Activated CD4-positive, CD25-positive, alpha-beta regulatory T cell treated with anti-CD3 and anti-CD28 coated beads, Interleukin-2, amount 50 U/mL, for 24 hours (primary cell): ENCODE data around the gene OR8B8.
"Not testable (repeated sequence)": the region's sequence is repeated elsewhere in the genome, so short reads cannot be mapped to it uniquely, and the experiment has no call there.

Source experiments
- ATAC-seq, 2 donors: fragments of 150-1000 bp; cut with Tn5 transposase; one replicate each; pipeline ENCODE4 v1.10.0; 2021; ENCODE audit warnings: mild to moderate bottlenecking in 1 of 2, moderate library complexity in 1 of 2

The OR8B8 gene

DNA sequence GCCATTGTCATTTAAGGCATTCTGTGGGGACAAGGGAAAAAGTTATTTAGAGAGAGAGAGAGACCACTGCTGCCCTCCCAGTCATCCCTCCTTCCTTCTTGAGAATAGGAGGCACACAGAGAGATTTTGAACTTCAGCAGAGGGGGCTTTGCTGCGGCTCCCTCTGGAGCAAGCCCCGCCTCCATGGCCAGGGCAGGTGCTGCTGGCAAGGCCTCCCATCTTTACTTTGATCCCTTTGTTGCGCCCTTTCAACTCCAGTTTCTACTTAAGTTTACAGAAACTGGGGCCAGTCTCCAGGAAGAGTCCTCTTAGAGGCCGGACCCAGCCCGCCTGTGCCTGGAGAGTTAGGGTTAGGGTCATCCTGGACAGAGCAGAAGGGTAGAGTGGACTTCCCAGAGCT is 4.4 kb downstream of the OR8B8 start:
- no peak for ATAC-seq

DNA sequence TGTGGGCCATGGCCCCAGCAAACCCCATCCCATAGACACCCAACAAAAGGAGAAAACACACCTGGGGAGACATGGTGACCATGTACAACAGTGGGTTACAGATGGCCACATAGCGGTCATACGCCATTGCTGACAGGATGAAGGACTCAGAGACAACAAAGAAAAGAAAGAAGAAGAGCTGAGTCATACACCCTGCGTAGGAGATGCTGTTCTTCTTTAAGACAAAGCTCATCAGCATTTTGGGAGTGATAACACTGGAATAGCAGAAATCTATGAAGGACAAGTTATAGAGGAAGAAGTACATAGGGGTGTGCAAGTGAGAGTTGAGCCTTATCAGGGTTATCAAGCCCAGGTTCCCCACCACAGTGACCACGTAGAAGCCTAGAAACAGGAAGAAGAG is 4.9 kb downstream of the OR8B8 start:
- no peak for ATAC-seq

GRCh38 chr11:124434699-124435098 is 10.8 kb downstream of the OR8B8 start:
- no peak for ATAC-seq

DNA sequence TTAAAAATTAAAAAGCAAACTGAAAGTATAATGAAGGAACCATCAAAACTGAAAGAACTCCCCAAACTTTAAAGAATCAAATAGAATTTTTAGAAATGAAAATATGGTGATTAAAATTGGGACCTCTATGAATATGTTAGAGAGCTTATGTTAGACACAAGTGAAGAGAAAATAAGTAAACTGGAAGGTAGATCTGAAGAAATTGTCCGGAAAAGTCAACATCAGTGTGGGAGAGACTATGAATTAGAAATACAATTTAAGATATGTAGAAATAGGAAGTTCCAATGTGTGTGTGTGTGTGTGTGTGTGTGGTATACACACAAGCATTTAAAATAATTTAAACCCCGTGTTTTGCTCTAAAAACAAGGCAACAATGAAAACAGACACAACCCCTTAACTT is 15.9 kb downstream of the OR8B8 start:
- no peak for ATAC-seq

DNA sequence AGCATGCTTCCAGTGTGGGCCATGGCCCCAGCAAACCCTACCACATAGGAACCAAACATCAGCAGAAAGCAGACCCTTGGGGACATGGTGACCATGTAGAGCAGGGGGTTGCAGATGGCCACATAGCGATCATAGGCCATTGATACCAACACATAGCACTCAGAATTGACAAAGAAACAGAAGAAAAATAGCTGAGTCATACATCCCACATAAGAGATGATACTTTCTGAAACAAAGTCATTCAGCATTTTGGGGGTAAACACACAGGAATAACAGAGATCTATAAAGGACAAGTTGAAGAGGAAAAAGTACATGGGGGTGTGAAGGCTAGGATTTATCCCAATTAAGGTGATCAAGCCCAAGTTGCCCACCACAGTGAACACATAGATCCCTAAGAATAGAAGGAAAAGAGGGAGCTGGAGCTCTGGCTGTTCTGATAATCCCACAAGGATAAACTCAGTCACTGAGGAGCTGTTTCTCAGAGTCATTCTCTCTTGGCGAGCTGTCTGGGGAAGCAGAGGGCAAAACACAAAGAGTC is 21.0 kb downstream of the OR8B8 start, which contains the start of gene OR8B4:
OR8B4 (minus strand) TSS at position 488 of the 538 bp plus-strand sequence; CDS start at position 488, 0 bp downstream.
- no peak for ATAC-seq

DNA sequence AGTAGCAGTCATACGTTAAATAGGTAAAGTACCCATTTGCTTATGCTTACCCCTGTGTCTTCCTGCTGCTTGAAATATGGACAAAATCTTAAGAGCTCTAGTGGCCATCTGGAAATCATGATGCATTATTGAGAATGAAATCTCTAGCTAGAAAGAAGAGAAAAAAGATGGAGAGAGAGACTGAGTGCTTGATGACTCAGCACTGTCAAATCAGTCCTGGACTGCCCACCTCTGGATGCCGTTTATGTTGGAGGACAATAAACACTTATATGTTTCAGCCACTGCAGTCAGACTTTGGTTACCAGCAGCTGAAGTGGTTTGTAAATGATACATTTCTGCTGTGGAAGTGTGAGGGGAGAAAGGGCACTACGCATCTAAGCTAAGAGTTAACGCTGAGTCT is 24.5 kb downstream of the OR8B8 start:
- no peak for ATAC-seq

DNA sequence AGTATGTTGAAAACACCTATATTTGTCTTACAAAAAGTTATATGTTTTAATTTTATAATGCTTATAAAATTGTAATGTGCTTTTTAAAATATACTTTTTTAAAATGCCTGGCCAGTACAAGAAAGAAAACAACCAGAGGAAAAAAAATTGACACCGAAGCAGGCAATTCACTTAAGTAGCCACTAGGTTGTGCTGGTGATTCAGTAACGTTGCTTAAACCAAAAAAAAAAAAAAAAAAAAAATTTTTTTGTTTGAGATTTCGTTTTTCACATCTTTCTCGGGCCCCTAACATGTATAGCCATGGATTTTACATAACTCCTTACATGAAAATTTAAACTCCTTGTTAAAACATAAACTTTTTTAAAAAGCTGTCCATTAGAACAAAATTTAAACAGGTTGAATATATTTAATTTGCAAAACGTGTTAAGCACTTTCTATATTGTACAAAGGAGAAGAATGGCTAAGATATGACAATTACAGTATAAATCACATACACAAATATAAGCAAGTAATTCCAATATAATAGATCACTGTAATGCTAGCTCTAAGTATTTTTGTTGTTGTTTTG is 30.1 kb downstream of the OR8B8 start:
- no peak for ATAC-seq

GRCh38 chr11:124409906-124410305 is 35.6 kb downstream of the OR8B8 start:
- ATAC-seq: no peak

DNA sequence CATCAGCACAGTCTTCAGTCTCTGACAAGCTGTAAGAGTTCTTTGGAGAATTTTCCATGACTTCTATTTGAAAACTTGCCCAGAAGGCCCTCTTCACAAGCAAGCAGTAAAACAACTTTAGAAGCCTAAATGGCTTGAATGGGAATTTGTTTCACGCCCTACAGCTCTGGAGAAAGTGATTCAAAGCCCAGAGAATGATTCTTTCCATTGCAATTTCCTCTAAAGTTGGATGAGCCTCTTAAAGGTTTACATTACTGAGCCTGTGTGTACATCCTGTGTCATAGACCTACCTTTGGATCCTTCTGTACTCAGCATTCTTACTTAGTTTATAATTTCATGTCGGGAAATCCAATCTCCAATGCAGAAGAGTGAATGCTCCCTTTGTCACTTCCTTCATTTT is 39.9 kb downstream of the OR8B8 start:
- ATAC-seq: no peak

- ATAC-seq: not testable (repeated sequence)
Observed at GRCh38 chr11:124403186-124403585, 42.3 kb downstream of the OR8B8 start.

GRCh38 chr11:124402326-124402922 is 43.1 kb downstream of the OR8B8 start:
- ATAC-seq: peak in 1 of 2 donors; percentile 55

- ATAC-seq: no peak
Observed at GRCh38 chr11:124398924-124399323, 46.6 kb downstream of the OR8B8 start, which contains the start of gene OR8B3. TSS of gene OR8B3 (minus strand) at chr11:124399024. CDS start at chr11:124397351, 1,673 bp downstream.

GRCh38 chr11:124396847-124397246 is 48.6 kb downstream of the OR8B8 start:
- ATAC-seq: not testable (repeated sequence)

DNA sequence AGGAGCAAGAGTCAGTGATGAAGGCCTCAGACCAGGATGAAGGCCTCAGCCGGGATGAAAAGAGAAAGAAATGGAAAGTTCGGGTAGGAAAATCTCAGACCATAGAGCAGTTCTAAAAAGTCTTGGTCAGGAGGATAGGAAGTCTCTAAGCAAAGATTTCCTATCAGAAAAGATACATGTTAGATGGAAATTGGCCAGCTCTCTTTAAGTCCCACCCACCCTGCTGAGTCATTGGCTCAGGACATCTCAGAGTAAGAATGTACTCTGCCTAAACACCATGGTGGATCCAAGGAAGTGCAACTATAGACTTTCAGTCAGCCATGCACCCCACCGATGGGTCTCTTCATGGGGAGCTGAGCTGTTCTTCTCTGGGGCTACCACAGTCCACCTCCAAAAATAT is 51.1 kb downstream of the OR8B8 start:
- ATAC-seq: no peak
